Cerebellar nuclear complex (tissue), 1 donor: Measurements from ENCODE around the gene ABCC6.
"Not testable (repeated sequence)": the region's sequence is repeated elsewhere in the genome, so short reads cannot be mapped to it uniquely, and the experiment has no call there.

ENCODE experiments used
- DNase-seq, 2 experiments: peaks; one replicate each; lab custom pipeline; 2025; lab: John Stamatoyannopoulos, UW

The ABCC6 gene

GRCh38 chr16:16222850-16223661 is at the start of gene ABCC6:
Gene ABCC6 (minus strand): TSS chr16:16223494. CDS start chr16:16223434, 60 bp downstream.
- DNase-seq, result not testable (repeated sequence)

GRCh38 chr16:16272573-16273221 is 49.4 kb upstream of the ABCC6 start:
- DNase-seq, result not testable (repeated sequence)

- DNase-seq, result not testable (repeated sequence)
These were observed 48.4 kb upstream of the ABCC6 start for GRCh38 chr16:16271658-16272057.

DNA sequence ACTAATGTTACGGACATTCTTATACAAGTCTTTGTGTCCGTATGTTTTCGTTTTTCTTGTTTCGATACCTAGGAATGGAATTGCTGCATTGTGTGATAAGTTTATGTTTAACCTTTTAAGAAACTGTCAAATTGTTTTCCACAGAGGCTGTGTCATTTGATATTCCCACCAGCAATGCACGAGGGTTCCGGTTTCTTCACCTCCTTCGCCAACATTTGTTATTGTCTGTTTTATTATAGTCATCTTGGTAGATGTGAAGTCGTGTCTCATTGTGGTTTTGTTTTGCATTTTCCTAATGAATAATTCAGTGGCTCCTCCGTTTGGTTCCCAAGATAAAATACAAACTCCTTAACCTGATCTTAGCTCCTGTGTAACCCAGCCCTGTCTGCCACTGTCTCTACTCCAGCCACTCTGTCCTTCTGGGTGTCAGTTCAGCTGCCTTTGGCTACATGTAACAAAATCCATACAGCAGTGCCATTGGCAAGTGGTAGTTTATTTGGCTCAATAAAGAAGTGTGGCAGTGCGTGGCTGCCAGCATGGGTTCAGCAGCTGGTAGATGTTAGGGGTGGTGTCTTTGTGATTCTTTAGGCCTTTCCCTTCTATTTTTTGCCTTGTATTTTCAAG is 45.0 kb upstream of the ABCC6 start:
- DNase-seq, result not testable (repeated sequence)

DNA sequence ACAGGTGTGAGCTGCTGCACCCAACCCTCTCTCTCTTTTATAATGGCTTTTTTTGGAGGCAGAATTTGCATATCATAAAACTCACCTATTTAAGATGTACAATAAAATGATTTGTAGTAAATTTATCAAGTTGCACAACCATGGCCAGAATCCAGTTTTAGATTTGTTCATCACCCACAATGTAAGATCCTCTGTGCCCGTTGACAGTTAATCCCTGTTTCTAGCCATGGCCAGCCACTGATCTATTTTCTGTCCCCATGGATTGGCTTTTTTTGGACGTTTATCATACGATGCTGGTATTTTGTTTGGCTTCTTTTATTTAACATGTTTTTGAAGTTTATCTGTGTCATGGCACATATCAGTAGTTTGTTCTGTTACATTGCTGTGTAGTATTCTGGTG is 44.4 kb upstream of the ABCC6 start:
- DNase-seq, result not testable (repeated sequence)

GRCh38 chr16:16265044-16265443 is 41.8 kb upstream of the ABCC6 start:
- not testable (repeated sequence) for DNase-seq

GRCh38 chr16:16263947-16264346 is 40.7 kb upstream of the ABCC6 start:
- not testable (repeated sequence) for DNase-seq

- DNase-seq, result not testable (repeated sequence)
These were observed 39.8 kb upstream of the ABCC6 start for GRCh38 chr16:16262954-16263555.

DNA sequence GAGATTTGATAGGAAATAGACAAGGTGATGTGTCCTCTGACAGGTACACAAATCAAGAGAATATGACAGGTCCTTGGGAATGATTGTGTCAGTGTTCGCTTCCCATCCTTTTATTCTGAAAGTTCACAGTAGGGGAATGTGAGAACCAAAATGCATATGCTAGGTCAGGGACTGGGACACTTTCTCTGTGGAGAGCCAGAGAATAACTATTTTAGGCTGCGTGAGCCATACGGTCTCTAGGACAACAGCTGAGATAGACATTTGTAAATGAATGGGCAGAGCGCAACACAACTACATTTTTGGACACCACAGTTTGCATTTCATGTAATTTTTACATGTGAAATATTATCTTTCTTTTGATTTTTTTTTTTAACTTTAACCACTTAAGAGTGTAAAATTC is 36.7 kb upstream of the ABCC6 start:
- not testable (repeated sequence) for DNase-seq

GRCh38 chr16:16258822-16259221 is 35.5 kb upstream of the ABCC6 start:
- DNase-seq, result not testable (repeated sequence)

DNA sequence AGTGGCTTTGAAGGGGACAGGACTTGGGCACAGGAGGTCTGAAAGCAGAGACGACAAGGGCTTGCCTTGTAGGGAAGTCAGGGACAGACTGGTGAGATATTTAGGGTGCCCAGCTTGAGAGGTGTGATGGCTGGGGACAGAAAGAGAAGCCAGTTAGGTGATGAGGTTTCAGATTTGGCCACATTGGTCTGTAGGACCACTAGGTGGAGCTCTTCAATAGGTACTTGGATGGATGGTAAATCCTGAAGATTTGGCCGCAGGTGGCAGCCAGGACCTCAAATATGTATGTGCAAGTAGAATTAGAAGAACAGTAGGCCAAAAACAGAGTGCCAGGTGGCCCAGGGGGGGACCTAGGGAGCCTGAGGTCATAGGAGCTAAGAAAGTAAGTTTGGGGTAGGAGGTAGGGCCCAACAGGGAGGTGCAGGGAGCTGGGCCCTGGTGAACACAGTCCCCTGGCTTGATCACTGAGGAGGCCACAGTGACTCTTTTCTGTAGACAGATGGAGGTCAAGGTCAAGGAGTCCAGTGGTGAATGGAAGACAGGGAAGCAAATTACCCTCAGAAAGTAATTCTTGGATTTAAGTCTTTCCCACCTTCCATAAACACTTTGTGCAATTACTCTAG is 34.1 kb upstream of the ABCC6 start:
- not testable (repeated sequence) for DNase-seq

- DNase-seq, result not testable (repeated sequence)
These were observed 29.1 kb upstream of the ABCC6 start for GRCh38 chr16:16252377-16252776.

GRCh38 chr16:16249621-16250330 is 26.5 kb upstream of the ABCC6 start:
- DNase-seq, result not testable (repeated sequence)

GRCh38 chr16:16247439-16247838 is 24.1 kb upstream of the ABCC6 start:
- DNase-seq, result not testable (repeated sequence)

GRCh38 chr16:16246578-16247262 is 23.4 kb upstream of the ABCC6 start:
- DNase-seq, result not testable (repeated sequence)

GRCh38 chr16:16243886-16244285 is 20.6 kb upstream of the ABCC6 start:
- DNase-seq, result not testable (repeated sequence)

DNA sequence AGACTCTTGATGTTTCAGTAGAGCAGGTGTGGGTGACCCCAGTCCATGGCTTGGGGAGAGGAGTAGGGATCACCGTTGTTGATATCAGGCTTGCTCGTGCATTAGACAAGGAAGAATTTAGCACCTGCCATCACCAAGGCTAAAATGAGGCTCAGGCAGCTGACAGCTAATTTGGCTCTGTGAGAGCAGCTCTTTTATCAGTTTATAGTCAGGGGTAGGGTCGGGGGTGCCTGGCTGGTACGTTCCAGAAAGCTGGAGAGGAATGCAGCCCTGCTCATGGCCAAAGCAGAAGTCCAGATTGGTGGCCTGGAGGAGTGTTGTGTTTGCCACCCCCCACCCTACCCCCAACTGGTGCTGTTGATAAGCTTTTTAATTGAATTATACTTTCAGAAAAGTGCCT is 17.4 kb upstream of the ABCC6 start:
- not testable (repeated sequence) for DNase-seq

GRCh38 chr16:16237738-16238137 is 14.4 kb upstream of the ABCC6 start:
- not testable (repeated sequence) for DNase-seq

- DNase-seq, result not testable (repeated sequence)
These were observed 13.8 kb upstream of the ABCC6 start for GRCh38 chr16:16237071-16237470.

DNA sequence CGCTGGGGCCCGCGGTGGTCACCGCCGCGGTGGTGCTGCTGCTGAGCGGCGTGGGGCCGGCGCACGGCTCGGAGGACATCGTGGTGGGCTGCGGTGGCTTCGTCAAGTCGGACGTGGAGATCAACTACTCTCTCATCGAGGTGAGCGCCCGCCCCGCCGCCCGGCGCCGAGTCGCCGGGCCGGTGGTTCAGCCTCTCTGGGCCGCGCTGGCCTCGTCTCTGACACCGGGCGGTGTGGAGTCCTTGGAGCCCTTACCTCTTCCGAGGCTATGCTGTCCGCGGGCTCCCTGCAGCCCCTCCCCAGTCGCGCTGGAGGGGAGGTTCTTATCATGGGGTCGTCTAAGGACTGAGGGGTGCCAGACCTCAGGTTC is 9.4 kb upstream of the ABCC6 start:
- DNase-seq, result not testable (repeated sequence)
